ENCODE measurements around the gene RHBG. TPM values are rescaled to one million over a fixed set of nuclear protein-coding genes. Genes with fewer than 3 reads are reported as not detected.
"Not testable (repeated sequence)": the region's sequence is repeated elsewhere in the genome, so short reads cannot be mapped to it uniquely, and the experiment has no call there.

The RHBG gene
- total and polyA plus RNA-seq, 11 donors, result 0.29 TPM; not detected in 10

- peak within 1 kb of the TSS; percentile 54 to 96 (median 85) for H3K27ac ChIP-seq
- 0 to 1% (median 0%) methylated on average over 31 to 47 of the region's 47 CpGs for WGBS, 4 donors
- DNase-seq, result peak; percentile 99 to 100 (median 99)
- peaks cover 0 to 25% (median 24%) of the 10 kb centered on the region in 9 donors for H3K36me3 ChIP-seq
- TF ChIP-seq POLR2A (IDR thresholded peaks at IDR 0.05) (peak in 1 of 2 donors; percentile 82), CTCF (IDR thresholded peaks at IDR 0.05) (no peak)
- H3K9me3 ChIP-seq, result no peaks in the 10 kb centered on the region
- H3K4me1 ChIP-seq, result peaks cover 6 to 25% (median 20%) of the 10 kb centered on the region in 12 donors
- peak within 1 kb of the TSS; percentile 46 to 98 (median 73) for H3K4me3 ChIP-seq
- peak; percentile 96 to 98 (median 97) for ATAC-seq
- intact Hi-C loops (cut with DNase I), result loop anchor here in 2 of 10 donors (1.0 to 2.0 kb wide), 2 partner anchors 55 to 56 kb away; partner anchors contain the start of gene SMG5 (in 1 of the 2)
- H3K27me3 ChIP-seq, result no peaks in the 10 kb centered on the region
These were observed 30.6 kb upstream of the RHBG start, which contains the start of the genes CCT3 and TSACC for GRCh38 chr1:156338180-156338976. Gene CCT3, minus strand, starts transcription at chr1:156338292. Its CDS starts 108 bp downstream, at chr1:156338184. Gene TSACC, plus strand, starts transcription at chr1:156338526. Its CDS starts 1,232 bp downstream, at chr1:156339758.

- no peak overlapping the region for H3K4me3 ChIP-seq
- H3K9me3 ChIP-seq, result no peaks in the 10 kb centered on the region
- peaks cover 0 to 3% (median under 1%) of the 10 kb centered on the region in 12 donors for H3K4me1 ChIP-seq
- H3K27ac ChIP-seq, result no peak overlapping the region
- peaks cover 0 to 16% (median 0%) of the 10 kb centered on the region in 9 donors for H3K27me3 ChIP-seq
- TF ChIP-seq CTCF (IDR thresholded peaks at IDR 0.05) (no peak), POLR2A (IDR thresholded peaks at IDR 0.05) (no peak)
- 82 to 92% (median 89%) methylated on average over 1 of the region's 1 CpG for WGBS, 4 donors
- ATAC-seq (no peak), DNase-seq (no peak)
- intact Hi-C loops (cut with DNase I), result no loop called here
- H3K36me3 ChIP-seq, result no peaks in the 10 kb centered on the region
These were observed 26.6 kb upstream of the RHBG start for GRCh38 chr1:156342166-156342955.

- no peaks in the 10 kb centered on the region for H3K4me1 ChIP-seq
- 63 to 80% (median 68%) methylated on average over 3 of the region's 3 CpGs for WGBS, 4 donors
- H3K9me3 ChIP-seq, result no peaks in the 10 kb centered on the region
- ATAC-seq, result no peak
- peaks cover 0 to 16% (median 0%) of the 10 kb centered on the region in 9 donors for H3K27me3 ChIP-seq
- no peak overlapping the region for H3K27ac ChIP-seq
- TF ChIP-seq POLR2A (IDR thresholded peaks at IDR 0.05) (no peak), CTCF (IDR thresholded peaks at IDR 0.05) (no peak)
- intact Hi-C loops (cut with DNase I), result no loop called here
- no peak overlapping the region for H3K4me3 ChIP-seq
- DNase-seq, result no peak
- H3K36me3 ChIP-seq, result no peaks in the 10 kb centered on the region
These were observed 24.6 kb upstream of the RHBG start for GRCh38 chr1:156344409-156344808.

- intact Hi-C loops (cut with DNase I); H3K4me1 ChIP-seq; H3K36me3 ChIP-seq; H3K9me3 ChIP-seq; H3K4me3 ChIP-seq; ATAC-seq; DNase-seq; H3K27ac ChIP-seq: not testable (repeated sequence)
- 82 to 94% (median 89%) methylated on average over 2 of the region's 2 CpGs for WGBS, 4 donors
- H3K27me3 ChIP-seq, result peaks cover 0 to 16% (median 0%) of the 10 kb centered on the region in 9 donors
These were observed 23.0 kb upstream of the RHBG start for GRCh38 chr1:156346035-156346434.
